Heart left ventricle (tissue), 13 donors: ENCODE data around the gene NRCAM.

Experiments used
- CTCF ChIP-seq, 12 donors: fragments of 200-600 bp; sonication (generic) in 4 of 12; IDR thresholded peaks; one replicate each; pipeline versions ENCODE4 v1.5.0 to v1.8.0; 2018 to 2022; ENCODE audit warnings: antibody characterized with exemption in 12 of 12, mild to moderate bottlenecking in 5 of 12
- POLR2A ChIP-seq, 2 donors: fragments of 450-650 bp; IDR thresholded peaks; one replicate each; pipeline ENCODE4 v1.6.1; 2017; ENCODE audit warnings: antibody characterized with exemption in 2 of 2, mild to moderate bottlenecking in 2 of 2, moderate library complexity in 2 of 2
- donor health status: ischemic (EF 13 %, LVEDD 7.1; RV severe dilation, severe dysfunction).
- donor health status: DM: no; HTN: yes; CAD: no.
- donor health status: DM: no; HTN: no; CAD: no.
- donor health status: ischemic (EF 25% LVEDD 6.9; RV normal size, moderate dysfunction).
- donor health status: ischemic (EF 25% LVEDD 5.7; RV mildly dilated, moderate dysfunction).
- donor health status: ischemic (EF 35%, LVEDD 5.7; RV mildly dilated, moderate dysfunction).
- donor health status: nonischemic (EF 11% LVEDD 7.7; RV severe dilation, severe dysfunction).
- donor health status: DM: yes; HTN: yes; CAD: no.
- donor health status: PGD.
- donor health status: ischemic (EF 29% LVEDD 5.4; RV normal size, mild dysfunction).
- donor health status: nonischemic (EF 23%, LVEDD 6.1; RV moderate dilation, normal function).

- TF ChIP-seq CTCF (IDR thresholded peaks at IDR 0.05), result no peak
- TF ChIP-seq POLR2A (IDR thresholded peaks at IDR 0.05), result no peak
Observed at GRCh38 chr7:108265007-108265406, 191.2 kb downstream of the NRCAM start.
